Upper lobe of left lung (tissue), 4 donors: Measurements from ENCODE around the gene FBXO45.

Experiments
- CTCF ChIP-seq, 6 experiments: fragments of 450-650 bp in 4 of 6; fragments of 200-600 bp in 2 of 6; sonication (generic) in 2 of 6; IDR thresholded peaks; one replicate each; pipeline ENCODE4 v1.5.1; 2016 to 2019; ENCODE audit warnings: antibody characterized with exemption in 6 of 6
- EP300 ChIP-seq, 4 donors: sonication (generic); formaldehyde crosslinking; IDR thresholded peaks; one replicate each; pipeline ENCODE4 v1.5.1; 2017; ENCODE audit warnings: antibody characterized with exemption in 4 of 4, control low read depth in 2 of 4
- POLR2A ChIP-seq, 4 donors: fragments of 450-650 bp; IDR thresholded peaks; one replicate each; pipeline ENCODE4 v1.5.1; 2016 to 2017; ENCODE audit warnings: antibody characterized with exemption in 4 of 4, mild to moderate bottlenecking in 2 of 4
- POLR2AphosphoS5 ChIP-seq, 2 donors: sonication (generic); formaldehyde crosslinking; IDR thresholded peaks; one replicate each; pipeline ENCODE4 v1.5.1; 2017; ENCODE audit warnings: antibody characterized with exemption in 2 of 2

DNA sequence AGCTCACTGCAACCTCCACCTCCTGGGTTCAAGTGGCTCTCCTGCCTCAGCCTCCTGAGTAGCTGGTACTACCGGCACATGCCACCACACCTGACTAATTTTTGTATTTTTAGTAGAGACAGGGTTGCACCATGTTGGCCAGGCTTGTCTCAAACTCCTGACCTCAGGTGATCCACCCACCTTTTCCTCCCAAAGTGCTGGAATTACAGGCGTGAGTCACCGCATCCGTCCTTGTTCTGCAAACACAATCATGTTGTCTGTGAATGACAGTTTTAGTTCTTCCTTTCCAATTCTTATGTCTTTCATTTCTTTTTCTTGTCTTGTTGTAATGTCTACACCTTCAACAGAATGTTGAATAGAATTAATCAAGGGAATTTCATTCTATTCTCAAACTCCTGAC, 37.0 kb upstream of the FBXO45 start:
- no peak for TF ChIP-seq EP300 (IDR thresholded peaks at IDR 0.05)
- no peak for TF ChIP-seq CTCF (IDR thresholded peaks at IDR 0.05)
- TF ChIP-seq POLR2A (IDR thresholded peaks at IDR 0.05) = no peak
- no peak for TF ChIP-seq POLR2AphosphoS5 (IDR thresholded peaks at IDR 0.05)
